Stimulated activated CD8-positive, alpha-beta memory T cell treated with anti-CD3 and anti-CD28 coated beads, Interleukin-7, amount 100 ng/mL, for 48 hours (primary cell): ENCODE measurements around the gene RNF43.

Source experiments
- DNase-seq, 2 donors: peaks; one replicate each; pipeline ENCODE4 v3.0.0-alpha.2; 2020; ENCODE audit warnings: low read depth in 1 of 2; ENCODE audit errors: extremely low read depth in 1 of 2

Gene RNF43

GRCh38 chr17:58382872-58383242 is 34.5 kb downstream of the RNF43 start:
- no peak for DNase-seq

DNA sequence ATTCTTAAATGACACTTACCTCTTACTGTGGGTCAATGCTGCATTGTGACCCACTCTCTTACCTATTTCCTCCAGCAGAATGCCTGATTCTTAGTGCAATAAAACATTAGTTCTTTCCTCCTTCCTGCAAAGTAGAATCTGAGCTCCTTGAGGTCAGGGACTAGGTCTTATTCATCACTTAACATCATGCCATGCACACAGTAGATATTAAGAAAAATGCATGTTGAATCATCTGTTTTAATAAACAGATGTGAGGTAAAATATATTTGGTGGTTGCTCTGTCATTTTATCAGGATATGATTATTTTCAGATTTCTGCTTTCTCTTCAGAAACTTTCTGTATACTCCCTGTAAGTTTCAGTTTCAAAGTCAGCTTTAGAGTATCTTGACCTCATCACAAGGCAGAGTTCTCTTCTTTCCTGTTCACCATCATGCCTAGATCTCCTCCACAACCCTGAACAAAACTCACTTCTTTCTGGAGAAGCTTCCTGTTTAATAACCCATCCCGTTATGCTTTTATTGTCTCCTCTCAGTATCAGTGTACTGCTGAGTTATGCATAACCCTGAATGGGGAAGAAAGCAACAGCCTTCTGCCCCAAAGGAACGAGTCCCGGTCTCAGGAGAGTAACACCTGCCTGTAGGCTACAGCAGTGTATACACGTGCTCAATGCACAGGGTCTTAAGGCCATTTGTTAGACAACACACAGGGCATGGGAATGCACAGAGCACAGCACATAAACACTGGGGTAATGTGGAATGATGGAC is 35.0 kb downstream of the RNF43 start:
- no peak for DNase-seq

GRCh38 chr17:58381124-58382035 is 36.0 kb downstream of the RNF43 start:
- DNase-seq: no peak

- no peak for DNase-seq
Measured at GRCh38 chr17:58380207-58381123, 36.9 kb downstream of the RNF43 start.

DNA sequence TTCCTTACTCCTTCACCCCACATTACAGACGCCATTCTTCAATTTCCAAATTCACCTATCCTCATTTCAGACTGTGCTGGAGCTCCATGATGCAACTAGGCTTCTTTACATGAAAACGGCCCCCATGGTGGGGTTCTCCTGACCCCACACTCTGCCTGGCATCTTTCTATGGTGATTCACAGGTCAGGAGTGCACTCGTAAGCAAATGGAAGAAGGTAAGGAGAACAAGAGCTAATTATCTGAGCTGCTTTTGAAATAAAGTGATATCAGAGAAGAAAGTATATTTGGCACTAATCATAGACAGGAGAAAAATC is 37.9 kb downstream of the RNF43 start:
- no peak for DNase-seq

- DNase-seq: no peak
Measured at GRCh38 chr17:58378733-58379510, 38.4 kb downstream of the RNF43 start.

DNA sequence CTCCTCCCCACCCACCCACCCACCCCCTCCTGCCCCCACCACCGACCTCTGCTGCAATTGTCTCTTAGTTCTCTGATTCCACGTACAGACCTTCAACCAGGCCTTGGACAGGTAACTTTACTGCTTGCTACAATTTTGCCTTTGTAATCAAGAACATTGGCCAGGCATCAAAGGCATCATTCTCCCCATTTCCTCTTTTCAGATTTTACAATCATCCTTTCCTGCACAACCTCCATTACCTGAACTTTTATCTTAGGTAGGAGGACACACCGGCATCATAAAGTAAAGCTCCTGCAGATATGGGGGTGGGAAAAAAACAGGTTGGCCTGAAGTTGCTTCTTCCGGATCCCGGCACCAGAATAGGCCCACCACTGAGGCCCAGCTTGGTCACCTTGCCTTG is 39.7 kb downstream of the RNF43 start:
- DNase-seq: no peak

DNA sequence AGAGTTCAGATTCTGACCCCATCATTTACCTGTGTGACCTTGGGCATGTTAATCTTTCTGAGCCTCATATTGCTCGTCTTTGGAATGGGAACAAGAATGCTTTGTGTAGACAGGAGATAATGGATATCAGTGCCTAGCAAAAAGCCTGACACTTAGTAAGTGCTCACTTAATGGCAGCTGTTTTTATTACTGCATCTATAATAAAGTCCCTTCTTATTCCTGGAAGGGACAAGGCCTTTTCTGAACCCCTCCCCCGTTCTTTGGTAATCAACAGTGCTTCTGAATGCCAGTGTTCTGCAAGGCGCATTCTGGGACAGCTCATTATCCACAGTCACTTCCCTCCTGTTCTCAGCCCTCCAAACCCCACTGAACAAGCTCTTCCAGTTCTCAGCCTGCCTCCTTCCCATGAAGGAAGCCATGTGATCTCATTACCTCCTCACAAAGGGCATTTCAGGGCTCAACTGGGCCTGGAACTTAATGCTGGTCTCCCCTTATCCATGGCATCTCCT is 40.2 kb downstream of the RNF43 start:
- DNase-seq: no peak

- DNase-seq: no peak
Measured at GRCh38 chr17:58376472-58377000, 40.8 kb downstream of the RNF43 start.

- DNase-seq: no peak
Measured at GRCh38 chr17:58375811-58376210, 41.5 kb downstream of the RNF43 start.

DNA sequence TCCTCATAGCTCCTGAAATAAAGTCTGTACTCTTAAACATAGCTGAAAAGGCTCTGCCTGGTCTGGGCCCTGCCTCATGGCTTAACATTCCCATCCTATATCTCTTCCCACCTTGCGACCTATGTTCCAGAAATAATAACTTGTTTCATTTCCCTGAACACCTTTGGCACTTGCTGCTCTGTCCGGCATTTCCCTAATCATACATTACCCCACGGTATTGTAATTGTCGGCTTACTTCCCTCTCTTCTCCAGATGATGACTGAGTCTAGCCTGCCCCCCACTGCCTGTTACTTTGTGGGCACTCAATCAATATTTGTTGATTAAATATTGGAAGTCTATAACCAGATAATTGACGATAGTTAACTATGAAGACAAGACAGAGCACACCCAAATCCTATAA is 42.1 kb downstream of the RNF43 start:
- no peak for DNase-seq

DNA sequence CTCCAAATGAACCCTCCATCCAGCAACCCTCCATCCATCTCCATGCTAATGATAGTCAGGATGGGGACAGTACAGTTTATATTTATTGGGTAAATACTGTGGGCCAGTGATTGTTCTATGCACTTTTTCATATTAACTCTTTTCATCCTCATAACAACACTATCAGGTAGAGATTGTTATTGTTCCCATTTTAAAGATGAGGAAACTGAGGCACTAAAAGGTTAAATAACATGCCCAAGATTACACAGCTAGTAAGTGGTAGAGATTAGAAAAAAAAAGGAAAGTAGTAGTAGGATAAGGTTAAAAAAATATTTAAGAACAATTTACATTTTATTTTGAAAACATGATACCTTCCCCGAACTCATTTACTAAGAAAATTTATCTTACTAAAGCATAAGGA is 43.4 kb downstream of the RNF43 start:
- DNase-seq: no peak

DNA sequence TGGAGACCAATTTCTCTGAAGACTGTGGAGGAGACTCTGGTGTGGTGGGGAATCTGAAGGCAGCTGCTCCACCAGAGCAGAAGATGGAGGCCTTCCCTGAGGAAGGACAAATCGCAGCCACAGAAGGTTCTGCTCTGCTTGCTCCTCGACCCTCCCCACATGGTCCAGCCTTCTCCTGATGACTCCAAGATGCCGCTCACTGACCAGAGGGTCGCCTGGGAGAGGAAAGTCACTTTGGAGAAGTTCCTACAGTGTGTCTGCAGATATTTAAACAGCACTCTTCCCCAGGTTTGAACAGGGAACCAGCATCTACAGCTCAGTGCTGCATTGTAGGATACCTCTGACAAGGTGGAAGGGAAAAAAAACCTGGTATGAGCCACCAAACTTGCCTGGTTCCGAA is 44.3 kb downstream of the RNF43 start:
- no peak for DNase-seq

GRCh38 chr17:58371300-58371950 is 45.9 kb downstream of the RNF43 start:
- no peak for DNase-seq

DNA sequence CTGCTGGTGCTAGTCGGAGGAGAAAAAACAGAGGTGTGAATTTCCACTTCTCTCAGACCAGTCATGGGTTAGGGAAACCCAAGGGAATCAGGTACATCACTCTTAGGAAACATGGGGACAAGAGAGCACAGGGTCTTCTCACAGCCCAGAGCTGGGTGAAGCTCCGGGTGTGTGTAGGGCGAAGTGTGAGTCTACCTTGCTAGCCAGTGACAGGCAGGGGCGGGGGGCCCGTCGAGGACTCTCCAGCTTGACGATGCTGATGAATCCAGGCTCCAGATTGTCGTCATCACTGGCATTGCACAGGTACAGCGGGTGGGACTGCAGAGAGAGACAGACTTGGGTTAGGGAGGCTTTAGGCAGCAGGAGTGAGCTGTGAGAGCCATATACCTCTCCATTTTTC is 46.6 kb downstream of the RNF43 start:
- no peak for DNase-seq

GRCh38 chr17:58370309-58370708 is 47.0 kb downstream of the RNF43 start:
- DNase-seq: no peak

DNA sequence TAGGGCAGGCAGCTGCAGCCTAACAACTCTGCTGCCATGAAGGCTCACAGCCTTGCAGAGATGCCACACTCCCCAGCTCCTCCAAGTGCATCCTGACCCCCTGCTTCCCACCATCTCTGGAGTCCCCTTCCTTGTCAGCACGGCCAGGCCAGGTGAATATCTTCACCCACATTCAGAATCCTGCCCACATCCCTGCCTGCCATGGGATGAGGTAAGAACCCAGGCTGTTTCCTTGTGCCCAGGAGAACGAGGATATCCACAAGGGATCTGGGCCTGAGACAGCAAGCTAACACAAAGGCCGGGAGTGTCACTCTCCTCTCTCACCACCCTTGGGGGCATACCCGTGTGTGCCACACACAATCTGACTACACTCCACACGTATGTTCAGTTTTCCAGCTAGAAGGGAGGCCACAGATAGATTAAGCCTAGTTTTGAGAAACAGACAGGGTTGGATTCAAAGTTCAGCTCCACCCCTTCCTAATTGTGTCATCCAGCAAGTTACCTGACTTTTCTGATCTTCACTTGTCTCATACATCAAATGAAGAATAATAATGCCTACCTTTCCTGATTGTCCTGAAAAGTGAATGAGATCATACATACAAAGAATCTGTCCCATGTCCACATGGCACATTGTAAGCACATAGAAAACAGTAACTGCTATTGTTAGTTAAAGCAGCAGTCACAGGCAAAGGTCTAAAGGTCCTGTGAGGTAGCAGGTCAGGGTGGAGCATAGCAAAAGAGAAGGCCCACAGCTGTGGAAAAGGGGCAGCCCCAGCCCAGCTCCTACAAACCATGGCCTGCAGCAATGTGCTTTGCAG is 47.9 kb downstream of the RNF43 start:
- DNase-seq: no peak

DNA sequence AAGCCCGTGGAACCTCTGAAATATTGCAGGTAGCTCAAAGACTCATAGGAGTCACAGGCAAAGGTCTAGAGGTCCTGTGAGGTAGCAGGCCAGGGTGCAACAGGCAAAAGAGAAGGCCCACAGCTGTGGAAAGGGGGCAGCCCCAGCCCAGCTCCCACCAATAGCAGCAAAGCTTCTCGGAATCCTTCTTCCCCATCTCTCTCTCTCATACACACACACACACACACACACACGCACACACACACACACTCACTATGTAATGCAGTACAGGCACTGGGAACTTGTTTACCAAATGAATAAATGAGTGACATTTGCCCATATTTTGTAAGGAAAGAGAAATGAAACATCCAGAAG is 48.5 kb downstream of the RNF43 start:
- no peak for DNase-seq
